Activated CD4-positive, alpha-beta T cell treated with anti-CD3 and anti-CD28 coated beads for 36 hours (primary cell): ENCODE data around the gene UBE2J2. TPM values are rescaled to one million over a fixed set of nuclear protein-coding genes. Genes with fewer than 3 reads are reported as not detected.

Experiments used
- ATAC-seq: fragments of 200-7000 bp; cut with Tn5 transposase; one replicate; pipeline ENCODE4 v1.10.0; 2021; ENCODE audit warnings: mild to moderate bottlenecking, moderate library complexity
- CTCF ChIA-PET: fragments of 350-600 bp; sonication (Branson Sonifier 250); formaldehyde crosslinking; loops from one replicate; lab custom pipeline; 2021; ENCODE audit warnings: antibody characterized with exemption; lab: Charles Lee
- POLR2A ChIA-PET: fragments of 350-600 bp; sonication (Branson Sonifier 250); formaldehyde crosslinking; loops from one replicate; lab custom pipeline; 2021; ENCODE audit warnings: antibody characterized with exemption, inconsistent platforms; lab: Charles Lee
- DNase-seq: peaks from one replicate; pipeline ENCODE4 v3.0.0-alpha.2; 2020
- H3K27ac Mint-ChIP-seq: one replicate; pipeline ENCODE4 v1.8.0; 2021; ENCODE audit warnings: mixed read lengths
- H3K27me3 Mint-ChIP-seq: one replicate; pipeline ENCODE4 v1.8.0; 2021; ENCODE audit warnings: mixed read lengths
- H3K36me3 Mint-ChIP-seq: one replicate; pipeline ENCODE4 v1.8.0; 2021; ENCODE audit warnings: low read depth, mixed read lengths
- H3K4me1 Mint-ChIP-seq: one replicate; pipeline ENCODE4 v1.8.0; 2021; ENCODE audit warnings: mixed read lengths
- H3K4me3 Mint-ChIP-seq: one replicate; pipeline ENCODE4 v1.8.0; 2021; ENCODE audit warnings: mild to moderate bottlenecking, moderate library complexity, mixed read lengths
- H3K9me3 Mint-ChIP-seq: one replicate; pipeline ENCODE4 v1.8.0; 2021; ENCODE audit warnings: low read depth, mixed read lengths
- intact Hi-C, 2 experiments: fragments of 100-400 bp; cut with DNase I in 1 of 2; cut with micrococcal nuclease in 1 of 2; formaldehyde crosslinking; loops; one replicate each; pipeline versions ENCODE4 v1.14.2 to v1.15.1; 2022 to 2024; cut with DNase I, micrococcal nuclease
- total RNA-seq, 2 experiments: library from RNA; stranded (reverse); gene quantifications; one replicate each; pipeline ENCODE4 v1.2.3, GENCODE V29; 2021

Gene UBE2J2
- total RNA-seq, 2 experiments from 2014 or later: 57.4 to 60.2 TPM

DNA sequence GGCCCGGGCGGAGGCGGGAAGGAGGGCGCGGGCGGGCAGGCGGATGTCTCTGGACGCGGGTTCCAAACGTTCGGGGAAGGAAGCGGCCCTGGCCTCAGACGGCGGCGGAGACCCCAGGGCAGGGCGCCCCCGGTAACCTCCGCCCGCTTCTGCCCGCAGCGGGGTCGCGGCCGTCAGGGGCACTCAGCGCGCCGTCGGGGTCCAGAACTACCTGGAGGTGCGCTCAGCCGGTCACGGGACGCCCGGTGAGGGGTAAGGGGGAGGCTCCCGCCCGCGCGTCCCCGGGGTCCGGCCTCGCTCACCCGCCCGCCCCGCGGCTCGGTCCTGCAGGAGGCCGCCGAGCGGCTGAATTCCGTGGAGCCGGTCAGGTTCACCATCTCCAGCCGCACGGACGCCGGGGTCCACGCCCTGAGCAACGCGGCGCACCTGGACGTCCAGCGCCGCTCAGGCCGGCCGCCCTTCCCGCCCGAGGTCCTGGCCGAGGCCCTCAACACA, 35.1 kb upstream of the UBE2J2 start:
- Mint-ChIP-seq H3K4me3 (peak overlapping the region; percentile 76), H3K36me3 (peaks cover 7% of the 10 kb centered on the region), H3K27ac (peak overlapping the region; percentile 65), H3K27me3 (no peaks in the 10 kb centered on the region), H3K9me3 (no peaks in the 10 kb centered on the region), H3K4me1 (peaks cover 23% of the 10 kb centered on the region)
- POLR2A ChIA-PET: interaction anchor here (0.5 kb wide), 1 partner anchor 15 kb away, joined by 3 read pairs; no protein-coding TSS in a partner anchor
- ATAC-seq: no peak
- CTCF ChIA-PET: no interaction called here
- intact Hi-C loops: loop anchor here (1.0 to 10.0 kb wide), 22 partner anchors 15 to 1268 kb away; partner anchors contain the start of genes AURKAIP1 (in 2 of the 2), MRPL20 (in 2 of the 2), UBE2J2 (in 2 of the 2) and ATAD3A (in 1 of the 2)
- DNase-seq: peak; percentile 33

DNA sequence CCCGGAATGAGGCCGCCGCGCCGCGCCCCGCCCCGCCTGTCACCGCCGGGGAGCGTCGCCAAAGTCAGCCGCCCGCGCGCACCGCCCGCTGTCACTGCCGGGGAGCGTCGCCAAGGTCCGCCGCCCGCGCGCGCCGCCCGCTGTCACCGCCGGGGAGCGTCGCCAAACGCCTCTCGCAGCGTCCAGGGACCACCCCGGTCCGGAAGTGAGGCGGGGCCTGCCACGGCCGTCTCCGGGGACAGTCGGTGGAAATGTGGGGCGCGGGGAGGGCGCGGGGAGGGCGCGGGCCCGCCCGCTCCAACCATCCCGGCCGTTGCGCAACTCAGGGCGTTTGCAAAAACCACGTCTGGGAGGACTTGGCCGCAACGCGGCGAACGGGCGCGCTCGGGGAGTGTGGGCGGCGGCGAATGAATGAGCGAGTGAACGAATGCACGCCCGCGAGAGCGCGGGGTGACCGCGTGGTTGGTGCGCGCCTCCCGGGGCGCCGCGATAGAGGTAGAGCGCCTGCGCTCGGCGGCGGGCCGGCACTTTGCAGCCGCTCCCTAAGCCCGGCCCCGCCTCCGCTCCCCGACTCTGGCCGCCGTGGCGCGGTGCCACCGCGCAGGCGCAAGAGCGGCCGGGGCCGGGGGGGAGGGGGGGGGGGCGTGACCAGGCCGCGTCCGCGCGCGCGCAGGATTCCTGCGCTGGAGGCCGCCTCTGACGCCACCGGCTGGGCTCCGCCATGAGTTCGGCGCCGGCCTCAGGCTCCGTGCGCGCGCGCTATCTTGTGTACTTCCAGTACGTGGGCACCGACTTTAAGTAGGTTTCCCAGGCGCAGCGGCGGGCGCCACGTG, 34.5 kb upstream of the UBE2J2 start, which contains the start of the genes ACAP3 and PUSL1:
ACAP3 (minus strand) TSS at position 8 of the 833 bp plus-strand sequence. CDS start 115 bp downstream, outside the sequence.
PUSL1 (plus strand) TSS at position 675 of the 833 bp plus-strand sequence; CDS start at position 722, 47 bp downstream.
- Mint-ChIP-seq H3K4me1 (peaks cover 23% of the 10 kb centered on the region), H3K9me3 (no peaks in the 10 kb centered on the region), H3K36me3 (peaks cover under 1% of the 10 kb centered on the region), H3K27ac (peak within 1 kb of the TSS; percentile 84), H3K27me3 (no peaks in the 10 kb centered on the region), H3K4me3 (peak within 1 kb of the TSS; percentile 80)
- ChIA-PET POLR2A (no interaction called here), CTCF (no interaction called here)
- ATAC-seq (peak; percentile 73), DNase-seq (peak; percentile 94)
- intact Hi-C loops: loop anchor here (1.0 to 10.0 kb wide), 22 partner anchors 16 to 1269 kb away; partner anchors contain the start of genes AURKAIP1 (in 2 of the 2), MRPL20 (in 2 of the 2), UBE2J2 (in 2 of the 2) and ATAD3A (in 1 of the 2)

DNA sequence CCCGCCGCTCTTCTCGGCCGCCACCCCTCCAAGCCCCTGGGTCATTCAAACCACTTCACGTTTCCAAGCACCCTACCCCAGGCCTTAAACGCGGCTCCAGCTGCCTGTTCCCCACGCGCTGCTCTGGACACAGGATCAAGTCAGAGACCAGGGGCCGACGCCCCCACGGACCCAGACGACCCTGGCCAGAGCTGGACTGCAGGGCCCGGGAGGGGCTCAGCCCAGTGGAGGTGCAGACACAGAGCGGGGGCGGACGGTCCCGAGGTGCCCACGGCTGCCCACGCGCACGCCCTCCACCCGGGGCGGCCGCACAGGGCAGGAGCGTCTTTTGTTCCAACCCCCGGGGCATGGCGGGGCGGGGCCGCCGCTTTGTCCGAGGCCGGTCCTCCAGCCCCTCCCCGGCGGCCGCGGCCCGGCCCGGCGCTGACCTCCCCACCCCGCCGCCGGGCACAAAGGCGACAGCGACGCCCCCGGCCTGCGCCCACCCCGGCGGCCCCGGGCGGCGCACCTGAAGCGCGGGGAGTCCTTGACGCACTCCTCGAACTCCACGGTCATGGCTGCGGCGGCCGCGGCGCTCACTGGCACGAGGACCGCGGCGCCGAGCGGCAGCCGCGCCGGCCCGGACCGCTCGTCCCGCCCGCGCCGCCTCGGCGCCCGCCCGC, 33.7 kb upstream of the UBE2J2 start:
- ChIA-PET POLR2A (no interaction called here), CTCF (interaction anchor here (0.5 kb wide), 1 partner anchor 244 kb away, joined by 4 read pairs; no protein-coding TSS in a partner anchor)
- peak overlapping the region; percentile 80 for H3K4me3 Mint-ChIP-seq
- no peak for ATAC-seq
- intact Hi-C loops: loop anchor here (5.0 to 10.0 kb wide), 3 partner anchors 35 to 1270 kb away; partner anchors contain the start of gene UBE2J2 (in 1 of the 2)
- DNase-seq: peak; percentile 32
- H3K36me3 Mint-ChIP-seq: no peaks in the 10 kb centered on the region
- peak overlapping the region; percentile 63 for H3K27ac Mint-ChIP-seq
- H3K4me1 Mint-ChIP-seq: peaks cover 23% of the 10 kb centered on the region
- H3K27me3 Mint-ChIP-seq: no peaks in the 10 kb centered on the region
- H3K9me3 Mint-ChIP-seq: no peaks in the 10 kb centered on the region

DNA sequence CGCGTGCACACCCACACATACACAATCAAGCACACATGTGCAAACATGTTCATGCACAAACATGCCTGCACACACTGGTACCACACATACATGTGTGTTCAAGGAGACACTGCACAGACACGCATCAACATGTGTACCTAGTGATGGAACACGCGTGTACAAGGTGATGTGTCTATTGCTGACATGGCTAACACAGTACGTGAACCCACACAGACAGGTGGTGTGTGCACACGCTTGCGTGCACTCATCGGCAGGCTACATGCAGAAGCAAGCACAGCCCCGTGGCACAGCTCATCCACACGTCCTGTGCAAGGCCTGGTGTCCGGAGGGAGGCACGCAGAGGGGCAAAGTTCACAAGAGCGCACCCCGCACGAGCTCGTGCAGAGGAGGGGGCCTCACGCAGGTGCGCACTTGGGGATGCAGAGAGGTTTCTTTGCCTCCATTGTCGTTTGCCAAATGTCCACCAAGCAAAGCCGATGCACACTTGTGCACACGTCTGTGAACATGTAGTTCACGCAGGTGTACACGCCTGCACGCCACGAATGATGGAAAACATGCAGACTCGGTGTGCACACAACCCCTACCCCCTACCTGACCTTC, 33.1 kb upstream of the UBE2J2 start:
- Mint-ChIP-seq H3K4me3 (peak overlapping the region; percentile 80), H3K4me1 (peaks cover 23% of the 10 kb centered on the region), H3K27me3 (no peaks in the 10 kb centered on the region), H3K9me3 (no peaks in the 10 kb centered on the region), H3K36me3 (no peaks in the 10 kb centered on the region), H3K27ac (peak overlapping the region; percentile 63)
- intact Hi-C loops: loop anchor here (5.0 to 10.0 kb wide), 3 partner anchors 34 to 1271 kb away; partner anchors contain the start of gene UBE2J2 (in 1 of the 2)
- DNase-seq: no peak
- CTCF ChIA-PET: interaction anchor here (0.5 kb wide), 1 partner anchor 244 kb away, joined by 4 read pairs; no protein-coding TSS in a partner anchor
- POLR2A ChIA-PET: no interaction called here
- no peak for ATAC-seq

DNA sequence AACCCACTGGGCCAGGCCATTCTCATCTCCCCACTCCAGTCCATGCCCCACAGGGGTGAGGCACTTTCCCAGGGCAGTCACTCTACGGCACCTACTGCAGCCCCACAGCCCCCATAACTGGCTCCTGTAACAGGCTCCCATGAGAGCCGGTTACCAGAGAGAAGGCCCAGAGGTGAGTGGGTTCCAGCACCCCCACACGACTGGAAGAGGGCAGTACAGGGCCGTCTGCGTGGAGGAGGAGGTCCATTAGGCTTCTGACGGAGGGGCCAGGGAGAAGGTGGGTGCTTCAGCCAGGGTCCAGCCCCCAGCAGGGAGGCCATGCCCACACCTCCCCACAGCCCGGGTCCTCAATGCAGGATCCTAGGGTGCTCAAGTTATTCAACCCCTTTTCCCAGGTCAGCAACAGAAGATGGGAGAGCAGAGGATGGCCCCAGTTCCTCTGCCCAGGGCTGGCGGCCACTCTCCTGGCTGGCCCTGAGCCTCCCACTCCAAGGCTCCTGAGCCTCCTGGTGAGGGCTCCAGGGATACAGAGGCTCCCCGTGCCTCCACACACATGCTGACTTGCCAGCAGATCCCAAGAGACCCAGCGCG, 32.5 kb upstream of the UBE2J2 start:
- intact Hi-C loops: loop anchor here (5.0 to 10.0 kb wide), 3 partner anchors 34 to 1271 kb away; partner anchors contain the start of gene UBE2J2 (in 1 of the 2)

DNA sequence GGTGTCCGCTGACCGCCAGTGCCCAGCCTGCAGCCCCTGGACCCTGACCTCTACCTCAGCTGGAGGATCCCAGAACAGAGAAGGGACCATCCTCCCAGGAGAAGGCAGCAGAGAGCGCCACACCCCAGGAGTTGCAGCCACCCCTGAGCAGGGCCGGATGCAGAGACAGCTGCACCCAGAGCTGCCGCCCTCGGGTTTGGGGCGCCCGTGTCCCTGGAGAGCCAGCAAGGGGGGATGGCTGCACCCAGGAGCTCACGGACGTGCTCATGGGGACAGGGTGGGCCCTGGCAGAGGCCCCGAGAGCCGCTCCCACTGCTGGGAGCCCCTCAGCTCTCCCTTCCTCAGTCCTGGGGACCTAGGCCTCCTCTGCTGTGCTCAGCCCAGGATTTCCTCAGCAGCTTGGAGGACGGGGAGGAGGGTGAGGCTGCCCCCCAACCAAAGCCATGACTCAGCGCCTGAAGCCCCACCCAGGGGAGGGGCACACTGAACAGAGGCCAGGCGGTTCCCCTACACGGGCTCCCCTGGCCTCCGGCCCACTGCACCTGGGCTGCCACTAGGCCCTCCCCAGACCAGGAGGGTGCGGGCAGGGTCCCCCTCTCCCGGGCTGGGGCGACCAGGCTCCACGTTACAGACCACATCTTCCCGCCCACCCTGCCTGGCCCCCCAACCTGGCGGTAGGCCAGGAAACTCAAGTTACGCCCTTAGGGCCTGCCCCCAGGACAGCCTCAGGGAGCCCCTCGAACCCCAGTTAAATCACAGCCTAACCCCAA, 31.8 kb upstream of the UBE2J2 start:
- peak; percentile 40 for ATAC-seq
- Mint-ChIP-seq H3K27ac (peak overlapping the region; percentile 65), H3K27me3 (no peaks in the 10 kb centered on the region), H3K9me3 (no peaks in the 10 kb centered on the region), H3K4me3 (peak overlapping the region; percentile 80), H3K4me1 (peaks cover 23% of the 10 kb centered on the region), H3K36me3 (no peaks in the 10 kb centered on the region)
- intact Hi-C loops: loop anchor here (5.0 to 10.0 kb wide), 3 partner anchors 33 to 1272 kb away; partner anchors contain the start of gene UBE2J2 (in 1 of the 2)
- CTCF ChIA-PET: interaction anchor here (0.7 to 1.1 kb wide), 3 partner anchors 29 to 304 kb away, joined by 3 to 4 read pairs (median 3); no protein-coding TSS in a partner anchor
- POLR2A ChIA-PET: interaction anchor here (1.0 kb wide), 1 partner anchor 70 kb away, joined by 4 read pairs; the partner anchor contains the start of gene AURKAIP1
- DNase-seq: peak; percentile 78

More for the DNA sequence above, 32.5 kb upstream of the UBE2J2 start:
- POLR2A ChIA-PET: no interaction called here
- H3K36me3 Mint-ChIP-seq: no peaks in the 10 kb centered on the region
- CTCF ChIA-PET: interaction anchor here (1.1 kb wide), 1 partner anchor 304 kb away, joined by 3 read pairs; no protein-coding TSS in a partner anchor
- no peaks in the 10 kb centered on the region for H3K27me3 Mint-ChIP-seq
- ATAC-seq (no peak), DNase-seq (peak; percentile 48)
- no peaks in the 10 kb centered on the region for H3K9me3 Mint-ChIP-seq
- H3K4me1 Mint-ChIP-seq: peaks cover 23% of the 10 kb centered on the region
- H3K4me3 Mint-ChIP-seq: peak overlapping the region; percentile 80
- H3K27ac Mint-ChIP-seq: peak overlapping the region; percentile 65

DNA sequence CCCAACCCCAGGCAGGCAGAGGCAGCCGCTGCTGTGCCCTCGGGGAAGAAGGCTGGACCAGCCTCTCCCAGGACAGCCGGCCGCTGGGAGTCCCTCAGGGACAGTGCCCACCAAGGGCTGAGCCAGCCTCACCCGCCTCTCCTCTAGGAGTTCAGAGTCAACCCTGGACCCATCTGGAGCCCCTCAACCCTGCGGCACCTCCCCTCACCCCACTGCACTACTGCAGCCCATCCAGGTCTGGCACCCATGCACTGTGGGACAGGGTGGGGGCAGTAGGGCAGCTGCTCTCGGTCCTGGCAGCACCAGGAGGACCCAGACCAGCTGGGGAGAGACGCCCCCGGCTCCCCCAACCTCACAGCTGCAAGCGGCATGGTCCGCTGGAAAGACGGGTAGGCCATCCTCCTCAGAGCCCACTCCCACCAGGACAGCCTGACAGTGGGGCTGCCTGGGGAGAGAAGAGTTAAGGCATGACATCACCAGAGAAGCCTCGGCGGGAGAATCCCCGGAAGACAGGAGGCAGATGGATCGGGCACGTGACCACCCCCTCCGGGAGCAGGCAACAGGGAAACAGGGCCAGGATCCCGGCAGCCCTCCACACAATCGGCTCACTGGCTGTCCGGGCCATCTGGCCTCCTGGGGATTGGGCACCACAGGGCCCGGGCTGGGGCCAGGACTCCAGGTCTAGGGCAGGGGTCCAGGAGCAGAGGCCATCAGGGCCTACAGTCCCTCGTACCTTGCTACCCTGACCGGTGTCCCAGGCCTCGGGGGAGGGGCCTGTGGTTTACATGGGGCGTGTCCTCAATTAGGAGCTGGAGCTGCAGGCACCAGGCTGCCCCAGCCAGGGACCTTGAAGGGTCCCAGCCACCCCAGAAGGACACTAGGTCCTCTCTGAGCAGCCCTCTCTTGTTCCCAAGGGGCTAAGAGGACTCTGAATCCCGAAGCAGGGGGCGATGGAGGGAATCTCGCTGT, 31.0 kb upstream of the UBE2J2 start:
- ATAC-seq (no peak), DNase-seq (no peak)
- Mint-ChIP-seq H3K36me3 (no peaks in the 10 kb centered on the region), H3K4me1 (peaks cover 21% of the 10 kb centered on the region), H3K9me3 (no peaks in the 10 kb centered on the region), H3K27ac (no peak overlapping the region), H3K4me3 (no peak overlapping the region), H3K27me3 (no peaks in the 10 kb centered on the region)
- ChIA-PET POLR2A (interaction anchor here (1.0 kb wide), 1 partner anchor 70 kb away, joined by 4 read pairs; the partner anchor contains the start of gene AURKAIP1), CTCF (interaction anchor here (0.7 to 1.1 kb wide), 3 partner anchors 28 to 303 kb away, joined by 3 to 4 read pairs (median 3); no protein-coding TSS in a partner anchor)
- intact Hi-C loops: loop anchor here (5.0 to 10.0 kb wide), 3 partner anchors 32 to 1273 kb away; partner anchors contain the start of gene UBE2J2 (in 1 of the 2)

DNA sequence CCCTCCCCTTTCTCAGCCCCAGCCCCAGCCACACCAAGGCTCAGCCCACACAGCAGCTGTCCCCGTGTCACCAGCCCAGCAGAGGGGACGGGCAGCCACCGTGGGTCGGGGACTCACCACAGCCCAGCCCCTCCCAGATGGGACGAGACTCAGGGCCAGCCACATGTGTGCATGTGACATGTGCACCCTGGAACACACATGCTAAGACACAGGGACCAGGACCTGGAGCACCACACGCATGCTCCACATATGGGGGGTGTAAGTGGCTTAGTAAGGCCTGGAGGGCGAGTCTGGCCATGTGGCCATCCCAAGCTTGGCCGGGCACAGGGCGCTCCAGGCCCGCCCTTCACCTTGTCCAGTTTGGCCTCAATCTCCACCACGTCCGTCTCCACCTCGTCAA, 30.1 kb upstream of the UBE2J2 start:
- Mint-ChIP-seq H3K27ac (no peak overlapping the region), H3K9me3 (no peaks in the 10 kb centered on the region), H3K4me3 (no peak overlapping the region), H3K4me1 (peaks cover 21% of the 10 kb centered on the region), H3K27me3 (no peaks in the 10 kb centered on the region), H3K36me3 (no peaks in the 10 kb centered on the region)
- intact Hi-C loops: loop anchor here in 1 of 2 experiments (10.0 kb wide), 1 partner anchor 269 kb away; no protein-coding TSS in a partner anchor
- no peak for DNase-seq
- POLR2A ChIA-PET: no interaction called here
- no peak for ATAC-seq
- CTCF ChIA-PET: no interaction called here
